Activated gamma-delta T cell treated with Interleukin-2 at 50 U/mL for 16 hours (primary cell): ENCODE measurements around the gene KRT3.
"Not testable (repeated sequence)": the region's sequence is repeated elsewhere in the genome, so short reads cannot be mapped to it uniquely, and the experiment has no call there.

ENCODE experiments used
- DNase-seq: peaks from one replicate; pipeline ENCODE4 v3.0.0-alpha.2; 2020

KRT3 gene

GRCh38 chr12:52796839-52797528 lies 1.1 kb upstream of the KRT3 start:
- no peak for DNase-seq

- DNase-seq = no peak
These were observed 495 bp upstream of the KRT3 start for GRCh38 chr12:52796429-52796794.

GRCh38 chr12:52795332-52795674 lies 614 bp downstream of the KRT3 start:
- DNase-seq = not testable (repeated sequence)

GRCh38 chr12:52794479-52795331 lies 1.2 kb downstream of the KRT3 start:
- no peak for DNase-seq

GRCh38 chr12:52792185-52793029 lies 3.5 kb downstream of the KRT3 start:
- no peak for DNase-seq

GRCh38 chr12:52791271-52792184 lies 4.4 kb downstream of the KRT3 start:
- no peak for DNase-seq

- DNase-seq = no peak
These were observed 5.3 kb downstream of the KRT3 start for GRCh38 chr12:52790427-52791270.

GRCh38 chr12:52789637-52790426 lies 6.1 kb downstream of the KRT3 start:
- no peak for DNase-seq

- DNase-seq = no peak
These were observed 6.9 kb downstream of the KRT3 start for GRCh38 chr12:52788876-52789636.

GRCh38 chr12:52788192-52788875 lies 7.6 kb downstream of the KRT3 start:
- DNase-seq = no peak

GRCh38 chr12:52787324-52788191 lies 8.4 kb downstream of the KRT3 start:
- no peak for DNase-seq

- DNase-seq = no peak
These were observed 11.0 kb downstream of the KRT3 start for GRCh38 chr12:52784909-52785308.

- DNase-seq = no peak
These were observed 12.2 kb downstream of the KRT3 start for GRCh38 chr12:52783563-52784316.

GRCh38 chr12:52782502-52782901 lies 13.4 kb downstream of the KRT3 start:
- DNase-seq = no peak

GRCh38 chr12:52781399-52782082 lies 14.4 kb downstream of the KRT3 start:
- DNase-seq = no peak

- no peak for DNase-seq
These were observed 16.0 kb downstream of the KRT3 start for GRCh38 chr12:52779914-52780313.

- DNase-seq = no peak
These were observed 17.1 kb downstream of the KRT3 start for GRCh38 chr12:52778833-52779232.
